Ramos (cell line): ENCODE data around the gene SIK3.

Experiments
- in situ Hi-C: fragments of 300-500 bp; cut with MboI; formaldehyde crosslinking; loops from one replicate; pipeline ENCODE4 v1.14.3; 2022; ENCODE audit warnings: low sequenced_read_pairs; ENCODE audit not compliant: unreplicated experiment

Gene SIK3

DNA sequence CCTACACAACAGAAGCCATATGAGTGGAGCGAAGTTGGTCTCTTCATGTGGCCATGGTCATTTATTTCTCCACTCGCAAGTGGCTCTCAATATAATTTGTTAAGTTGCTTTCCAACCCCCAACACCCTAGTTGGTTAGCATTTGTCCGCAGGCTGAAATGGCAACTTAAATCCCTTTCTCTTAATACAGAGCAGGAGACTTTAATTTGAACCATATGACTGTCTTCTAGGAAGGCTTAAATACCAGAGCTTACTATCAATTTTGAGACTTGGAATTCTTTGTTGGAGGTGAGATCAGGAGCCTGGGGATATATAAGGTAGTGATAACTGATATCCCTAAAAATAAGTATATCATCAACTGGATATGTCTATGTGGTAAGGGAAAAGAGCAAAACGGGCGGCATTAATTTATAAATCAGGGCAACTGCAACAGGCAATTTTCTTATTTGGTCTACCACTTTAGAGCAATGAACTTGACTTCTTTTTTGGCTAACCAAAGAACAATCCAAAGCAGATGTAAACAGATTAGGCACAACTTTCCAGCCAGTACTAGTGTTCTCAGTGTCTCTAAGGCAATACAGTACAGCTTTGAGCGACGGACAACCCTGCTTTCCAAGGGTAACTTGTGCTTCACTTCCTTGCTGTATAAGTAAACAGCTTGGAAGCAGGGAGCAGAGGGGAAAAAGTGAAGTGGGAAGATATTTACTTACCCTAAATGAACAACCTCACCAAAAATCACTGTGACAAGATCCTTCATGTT is 186.1 kb downstream of the SIK3 start:
- in situ Hi-C loops = no loop called here

DNA sequence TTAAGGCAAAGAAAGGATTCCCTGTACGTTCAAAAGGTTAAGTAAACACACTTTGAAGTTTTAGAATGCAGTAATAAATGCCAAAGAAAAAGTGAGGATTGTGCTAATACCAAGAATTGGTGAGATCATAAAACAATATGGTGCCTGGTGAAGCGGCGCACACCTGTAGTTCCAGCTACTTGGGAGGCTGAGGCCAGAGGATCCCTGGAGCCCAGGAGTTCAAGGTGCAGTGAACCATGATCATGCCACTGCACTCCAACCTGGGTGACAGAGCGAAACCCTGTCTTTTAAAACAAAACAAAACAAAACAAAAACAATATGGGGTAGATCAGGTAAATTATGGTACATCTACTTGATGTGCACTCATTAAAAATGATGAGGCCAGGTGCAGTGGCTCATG is 187.4 kb downstream of the SIK3 start:
- in situ Hi-C loops = no loop called here

DNA sequence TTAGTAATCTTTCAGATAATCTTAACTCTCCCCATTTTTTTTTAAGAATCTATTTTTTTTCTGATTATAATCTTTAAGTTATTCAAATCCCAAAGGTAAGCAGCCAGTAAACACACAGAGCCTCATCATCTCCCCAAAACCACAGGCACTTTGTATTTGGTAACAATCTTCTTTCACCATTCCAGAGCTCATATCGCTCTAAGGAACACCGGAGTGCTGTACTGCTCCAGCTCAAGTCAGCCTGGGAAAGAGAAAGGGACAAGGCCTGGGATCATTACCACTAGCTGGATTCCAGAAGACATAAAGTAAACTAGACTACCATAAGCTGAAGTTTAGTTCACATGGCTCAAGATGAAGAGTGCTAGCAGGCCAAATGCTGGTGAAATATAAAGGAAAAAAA is 187.8 kb downstream of the SIK3 start:
- in situ Hi-C loops = no loop called here

DNA sequence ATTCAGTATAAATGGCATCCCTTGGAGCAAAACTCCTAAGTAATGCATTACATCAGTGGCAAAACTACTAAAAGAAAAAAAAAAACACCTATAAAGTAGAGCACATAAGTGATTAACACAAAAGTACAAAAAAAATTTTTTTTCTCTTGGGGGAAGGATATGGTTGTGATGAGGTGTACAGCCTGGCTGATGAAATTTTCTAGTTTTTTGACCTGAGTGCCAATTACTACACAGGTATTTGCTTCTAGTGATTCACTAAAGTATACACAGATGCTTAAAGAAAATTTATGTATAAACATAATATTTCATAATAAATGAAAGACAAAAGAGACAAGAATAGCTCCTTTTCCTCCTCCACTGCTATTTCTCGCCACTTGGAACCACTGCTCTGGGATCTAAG is 189.0 kb downstream of the SIK3 start:
- in situ Hi-C loops = no loop called here

DNA sequence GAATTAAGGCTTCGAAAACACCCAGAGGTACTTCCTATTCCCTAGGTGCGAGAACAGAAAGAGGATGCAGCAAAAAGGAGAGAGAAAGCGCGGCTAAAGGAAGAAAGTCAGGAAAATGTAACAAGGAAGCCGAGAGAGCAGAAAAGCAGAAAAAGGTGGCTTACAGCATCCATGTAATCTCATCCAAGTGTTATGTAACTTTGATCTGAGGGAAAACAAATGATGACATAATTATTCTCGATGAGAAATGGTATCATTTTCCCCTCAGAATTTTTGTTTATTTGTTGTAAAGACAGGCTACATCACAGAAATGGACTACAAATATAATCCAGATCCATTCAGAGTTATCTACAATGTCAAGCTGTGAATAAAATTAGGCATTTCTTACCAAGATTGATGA is 191.7 kb downstream of the SIK3 start:
- in situ Hi-C loops = no loop called here

DNA sequence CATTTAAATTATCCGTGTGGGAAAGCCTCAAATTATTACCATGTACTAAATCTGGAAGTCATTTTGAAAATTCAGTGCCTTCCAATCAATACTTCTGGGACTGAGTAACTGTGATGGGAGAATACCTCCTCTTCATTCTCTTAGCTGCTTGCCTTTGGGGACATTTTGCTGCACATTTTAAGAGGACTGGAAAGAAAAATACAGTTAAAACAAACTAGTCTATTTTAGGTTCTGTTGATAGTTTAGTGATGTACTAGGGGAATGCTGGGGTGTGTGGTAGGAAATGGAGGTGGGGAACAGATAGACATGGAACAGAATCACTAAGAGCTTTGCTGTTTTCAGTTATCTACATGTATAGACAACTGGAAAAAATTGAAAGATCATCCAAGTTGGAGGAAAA is 195.1 kb downstream of the SIK3 start:
- in situ Hi-C loops = no loop called here

DNA sequence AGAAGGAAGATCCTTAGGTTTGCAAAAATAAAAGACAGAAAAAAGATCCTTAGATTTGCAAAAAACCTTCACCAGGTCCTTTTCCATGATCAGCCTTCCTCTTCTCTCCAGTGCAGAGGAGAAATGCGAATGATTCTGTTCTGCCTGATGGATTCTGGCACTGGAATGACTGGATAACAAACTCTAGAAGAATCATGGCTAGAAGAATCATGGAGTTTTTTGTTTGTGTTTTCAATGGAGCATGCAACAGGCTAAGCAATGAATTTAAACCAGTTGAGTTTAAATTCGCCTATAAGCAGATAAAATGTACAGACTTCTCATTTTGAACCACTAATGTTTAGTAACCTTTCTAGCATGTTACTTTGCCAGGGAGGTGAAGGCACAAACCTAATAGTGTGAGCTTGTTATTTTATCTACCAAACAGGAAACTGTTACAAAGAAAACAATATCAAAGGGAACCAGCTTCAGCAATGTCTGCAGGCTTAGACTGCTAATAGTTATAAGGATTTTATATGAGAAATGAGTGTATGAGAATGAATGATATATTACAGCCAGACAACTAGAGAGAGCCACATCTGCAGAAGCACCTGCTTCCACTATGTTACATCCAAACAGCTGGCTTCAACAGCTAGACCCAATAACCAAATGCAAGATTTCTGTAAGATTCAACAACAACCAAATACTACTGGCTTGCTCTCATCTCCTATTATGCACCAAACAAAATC is 196.1 kb downstream of the SIK3 start:
- in situ Hi-C loops = no loop called here

DNA sequence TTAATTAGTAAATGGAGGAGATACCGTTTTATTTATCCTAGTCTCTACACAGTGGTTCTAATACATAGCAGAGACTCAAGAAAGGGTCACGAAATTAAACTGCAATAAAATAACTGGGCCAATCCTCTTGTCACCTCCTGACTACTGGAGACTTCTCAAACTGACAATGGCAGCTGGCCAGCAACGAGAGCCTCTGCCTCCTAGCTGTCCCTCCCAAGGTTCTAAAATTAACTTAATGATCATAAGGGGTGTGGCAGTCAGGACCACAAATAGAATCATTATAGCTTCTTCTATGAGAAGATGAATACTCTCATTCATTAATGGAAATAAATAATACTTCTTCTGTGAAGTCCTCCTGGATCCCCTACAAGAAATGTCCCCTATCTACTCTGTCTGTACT is 197.0 kb downstream of the SIK3 start:
- in situ Hi-C loops = no loop called here

DNA sequence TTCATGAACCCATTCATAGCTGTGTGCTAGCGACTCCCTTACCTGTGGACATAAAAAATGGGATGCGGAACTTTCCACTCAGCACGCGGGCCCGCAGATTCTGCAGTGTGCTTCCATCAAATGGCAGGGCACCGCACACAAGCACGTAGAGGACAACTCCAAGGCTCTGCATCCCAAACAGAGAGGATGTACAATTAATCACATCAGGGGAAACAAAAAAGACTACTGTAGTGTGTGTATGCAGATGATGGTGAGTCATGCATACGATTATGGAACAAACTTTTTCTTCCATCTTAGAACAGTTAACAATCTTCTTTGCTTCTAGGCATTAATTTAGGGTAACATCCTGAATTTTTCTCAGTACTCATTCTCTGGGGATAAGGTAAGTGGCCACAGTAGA is 202.0 kb downstream of the SIK3 start:
- in situ Hi-C loops = no loop called here

DNA sequence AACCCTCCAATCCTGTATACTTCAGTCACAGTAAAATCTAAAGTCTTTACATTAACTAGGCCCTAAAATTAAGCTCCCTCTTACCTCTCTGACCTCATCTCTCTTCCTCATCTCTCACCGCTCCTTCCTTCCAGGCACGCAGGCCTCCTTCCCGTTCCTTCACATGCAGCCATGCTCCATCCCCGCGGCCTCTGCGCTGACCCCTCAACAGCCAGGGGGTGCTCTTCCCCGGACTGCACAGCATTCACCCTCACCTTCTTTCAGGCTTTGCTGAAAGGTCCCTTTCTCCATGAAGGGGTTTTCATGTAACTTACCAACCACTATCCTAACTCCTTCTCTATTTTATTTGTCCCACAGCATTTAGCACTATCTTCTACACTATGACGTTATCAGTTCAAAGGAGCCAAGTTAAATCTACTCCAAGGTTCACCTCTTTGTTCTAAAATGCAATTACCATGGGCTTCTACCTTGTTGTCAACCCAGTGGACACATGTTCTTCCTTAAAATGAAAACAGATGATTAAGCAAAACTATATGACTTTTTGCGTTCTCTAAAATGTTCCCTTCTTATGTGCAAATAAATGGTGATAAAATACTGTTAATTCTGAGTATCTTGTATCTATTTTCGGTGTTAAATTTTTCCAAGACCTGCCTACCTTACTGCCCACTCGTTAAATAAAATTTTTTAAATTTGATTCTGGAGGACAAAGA is 203.0 kb downstream of the SIK3 start:
- in situ Hi-C loops = no loop called here

DNA sequence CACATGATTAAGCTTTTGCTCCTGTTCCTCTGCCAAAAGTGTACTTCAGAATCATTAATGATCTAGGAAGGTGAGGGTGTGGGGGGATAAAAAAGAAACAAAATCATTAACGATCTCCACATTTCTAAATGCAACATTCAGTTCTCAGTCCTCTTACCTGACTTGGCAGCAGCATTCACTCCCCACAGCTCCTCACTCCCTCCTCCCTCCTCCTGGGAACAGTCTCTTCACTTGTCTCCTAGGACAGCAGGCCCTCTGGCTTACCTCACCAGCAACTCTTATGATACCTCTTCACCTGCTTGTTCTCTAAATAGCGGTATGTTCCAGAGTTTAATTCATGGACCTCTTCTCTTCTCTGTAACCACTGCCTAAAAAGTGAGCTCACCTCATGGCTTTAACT is 204.3 kb downstream of the SIK3 start:
- in situ Hi-C loops = no loop called here

DNA sequence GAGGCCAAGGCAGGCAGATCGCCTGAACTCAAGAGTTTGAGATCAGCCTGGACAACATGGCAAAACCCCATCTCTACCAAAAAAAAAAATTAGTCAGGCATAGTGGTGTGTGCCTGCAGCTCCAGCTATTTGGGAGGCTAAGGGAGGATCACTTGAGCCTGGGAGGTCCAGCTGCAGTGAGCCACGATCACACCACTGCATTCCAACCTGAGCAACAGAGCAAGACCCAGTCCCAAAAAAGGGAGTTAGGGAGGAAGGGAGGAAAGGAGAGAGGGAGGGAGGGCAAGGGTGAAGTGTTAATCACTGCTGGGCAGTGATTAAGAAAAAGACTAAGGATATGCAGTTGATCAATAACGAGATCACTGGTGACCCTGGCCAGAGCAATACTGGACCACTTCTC is 204.8 kb downstream of the SIK3 start:
- in situ Hi-C loops = no loop called here

DNA sequence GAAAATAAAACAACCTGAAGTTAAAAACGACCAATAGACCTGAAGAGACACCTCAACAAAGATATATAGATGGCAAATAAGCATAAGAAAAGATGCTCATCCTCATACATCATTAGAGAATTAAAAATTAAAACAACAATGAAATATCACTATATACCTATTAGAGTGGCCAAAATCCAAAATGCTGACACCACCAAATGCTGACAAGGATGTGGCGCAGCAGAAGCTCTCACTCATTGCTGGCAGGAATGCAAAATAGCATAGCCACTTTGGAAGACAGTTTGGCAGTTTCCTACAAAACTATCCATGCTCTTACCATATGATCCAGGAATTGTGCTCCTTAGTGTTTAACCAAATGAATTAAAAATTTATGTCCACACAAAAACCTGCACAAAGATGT is 205.9 kb downstream of the SIK3 start:
- in situ Hi-C loops = no loop called here

DNA sequence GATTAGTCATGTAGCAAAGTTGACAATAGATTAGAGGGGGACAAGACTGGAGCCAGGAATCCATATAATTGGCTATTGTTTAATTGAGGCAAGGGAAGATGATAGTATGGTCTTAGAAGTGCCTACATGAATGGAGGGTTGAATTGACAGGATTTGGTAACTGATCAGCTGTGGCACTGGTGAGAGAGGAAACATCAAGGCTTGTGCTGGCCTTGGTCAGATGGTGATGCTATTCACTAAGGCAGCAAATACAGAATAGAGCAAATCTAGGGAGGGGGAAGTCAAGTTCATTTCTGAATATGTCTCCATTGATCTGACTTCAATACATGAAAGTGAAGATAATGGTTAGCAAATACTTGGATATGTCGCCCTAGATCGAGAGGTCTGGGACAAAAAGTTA is 206.5 kb downstream of the SIK3 start:
- in situ Hi-C loops = no loop called here

DNA sequence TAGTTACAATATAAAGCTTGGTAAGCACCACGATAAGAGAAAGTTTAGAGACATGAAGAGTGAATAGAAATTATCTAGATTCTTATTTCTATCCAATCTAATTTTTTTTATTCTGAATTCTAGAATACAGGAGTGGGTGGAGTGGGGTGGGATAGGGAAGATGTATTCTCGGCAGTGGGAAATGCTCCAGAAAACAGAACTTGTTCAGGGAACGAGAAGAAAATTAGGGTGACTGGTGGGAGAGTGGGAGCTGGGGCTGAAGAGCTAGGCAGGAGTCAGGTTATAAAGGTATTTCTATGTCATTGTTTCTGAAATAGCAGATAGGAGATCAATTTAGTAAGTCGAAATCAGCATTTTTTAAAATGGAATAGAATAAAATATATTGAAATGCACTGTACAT is 207.6 kb downstream of the SIK3 start:
- in situ Hi-C loops = no loop called here

DNA sequence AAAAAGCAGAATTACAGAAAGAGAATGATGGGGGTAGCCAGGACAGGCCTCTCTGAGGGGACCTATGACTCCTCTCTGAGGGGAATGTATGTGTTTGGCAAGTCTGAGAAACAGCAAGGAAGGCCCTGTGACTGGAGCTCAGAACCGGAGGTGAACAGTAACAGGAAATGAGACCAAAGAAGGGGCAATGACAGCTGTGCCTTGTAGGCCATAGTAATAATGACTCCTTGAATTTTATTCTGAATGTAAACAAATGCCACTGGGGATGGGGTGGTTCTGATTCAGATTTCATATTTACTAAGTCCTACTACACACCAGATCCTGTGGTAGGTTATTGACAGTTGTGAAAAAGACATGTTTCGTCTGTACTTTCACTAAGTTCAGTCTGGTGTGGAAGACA is 208.0 kb downstream of the SIK3 start:
- in situ Hi-C loops = no loop called here

DNA sequence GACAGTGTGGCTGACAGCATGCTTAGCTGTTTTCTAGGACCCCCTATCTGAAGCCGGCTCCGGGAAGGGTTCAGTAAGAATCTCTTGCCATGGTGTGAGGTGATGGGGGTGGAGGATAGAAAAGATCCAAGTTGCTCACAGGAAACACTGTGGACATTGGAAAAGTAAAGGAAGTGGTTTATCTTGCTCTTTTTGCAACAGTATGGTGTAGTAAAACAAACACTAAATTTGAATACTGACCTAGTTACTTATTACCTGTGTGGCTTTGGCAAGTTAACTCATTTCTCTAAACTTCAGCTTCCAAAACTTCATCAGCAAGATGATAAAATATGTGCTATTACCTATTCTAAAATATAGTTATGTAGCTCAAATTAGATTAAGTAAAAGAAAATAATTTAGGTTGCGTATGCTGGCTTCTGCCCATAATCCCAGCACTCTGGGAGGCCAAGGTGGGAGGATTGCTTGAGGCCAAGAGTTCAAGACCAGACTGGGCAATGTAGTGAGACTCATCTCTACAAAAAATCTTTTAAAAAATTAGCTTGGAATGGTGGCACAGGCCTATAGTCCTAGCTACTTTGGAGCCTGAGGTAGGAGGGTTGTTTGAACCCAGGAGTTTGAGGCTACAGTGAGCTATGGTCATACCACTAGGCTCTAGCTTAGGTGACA is 209.2 kb downstream of the SIK3 start:
- in situ Hi-C loops = no loop called here

DNA sequence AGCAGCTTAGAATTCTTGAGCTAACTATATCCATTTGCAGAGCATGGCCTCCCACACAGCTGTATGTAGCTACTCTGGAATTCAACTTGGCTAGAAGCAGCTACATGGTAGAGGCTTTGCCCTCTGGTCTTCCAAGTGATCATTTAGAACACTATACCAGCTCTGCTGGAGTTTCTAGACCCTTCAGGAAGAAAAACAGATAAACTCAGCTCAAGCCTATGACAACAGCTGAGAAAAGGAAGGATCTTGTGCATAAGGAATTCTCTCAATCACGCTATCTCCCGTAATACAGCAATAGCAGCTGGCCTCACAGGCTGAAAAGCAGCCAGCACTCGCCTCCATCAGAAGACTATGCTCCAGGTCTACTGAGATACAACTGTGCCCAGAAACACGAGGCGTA is 210.2 kb downstream of the SIK3 start:
- in situ Hi-C loops = no loop called here

DNA sequence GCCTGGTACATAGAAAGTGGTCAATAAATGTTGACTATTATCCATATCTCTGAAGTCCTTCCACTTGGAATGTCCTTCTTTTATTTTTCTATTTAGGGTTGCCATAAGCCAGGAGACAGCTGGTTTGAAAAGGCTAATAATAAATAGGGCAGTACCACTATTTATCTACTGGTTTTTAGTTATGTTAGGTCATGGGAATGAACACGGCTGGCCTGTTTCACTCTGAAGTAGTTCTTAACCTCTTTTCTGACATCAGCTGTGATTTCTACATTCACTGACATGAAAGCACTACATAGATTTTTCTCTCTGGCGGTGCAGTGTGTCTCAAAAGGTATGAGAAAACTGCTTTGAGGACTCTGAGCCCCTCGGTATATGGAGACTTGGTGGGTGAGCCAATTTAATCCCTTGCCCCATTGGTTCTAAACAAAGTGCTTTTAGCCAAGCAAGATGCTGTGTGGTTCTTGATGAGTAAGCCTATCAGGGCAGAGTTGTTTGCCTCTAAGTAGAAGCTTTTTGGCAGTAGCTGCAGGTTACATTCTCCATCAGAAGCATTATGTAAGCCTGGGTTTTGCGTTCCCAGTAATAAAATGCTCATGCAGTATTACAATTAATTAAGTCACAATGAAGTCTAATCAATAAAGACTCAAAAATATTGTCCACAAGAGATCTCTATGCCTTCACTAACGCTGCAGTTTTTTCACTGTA is 212.1 kb downstream of the SIK3 start:
- in situ Hi-C loops = no loop called here

DNA sequence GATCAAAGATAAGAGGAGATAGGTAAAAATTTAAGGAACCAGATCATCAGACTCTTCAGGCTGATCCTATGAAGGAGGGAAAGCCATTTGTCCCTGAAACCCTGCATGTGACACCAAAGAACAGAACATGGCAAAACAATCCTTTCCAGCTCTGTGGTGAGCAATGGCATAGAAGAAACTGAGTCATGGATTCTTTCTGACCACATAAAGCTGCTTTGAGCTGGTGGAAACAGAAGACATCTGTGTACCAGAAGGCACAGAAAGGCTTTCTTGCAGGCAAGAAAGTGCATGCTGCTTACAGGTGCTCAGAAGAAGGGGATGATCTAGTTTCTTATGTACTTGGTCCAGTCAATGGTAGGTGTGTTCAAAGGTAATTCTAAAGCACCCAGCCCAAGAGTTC is 215.8 kb downstream of the SIK3 start:
- in situ Hi-C loops = no loop called here
